Parathyroid adenoma (tissue), 2 donors: ENCODE data around the gene S100A7A.

Experiments
- H2AFZ ChIP-seq: fragments of 300-600 bp; sonication (generic); one replicate; pipeline ENCODE4 v1.7.0; 2017; ENCODE audit warnings: antibody characterized with exemption, mild to moderate bottlenecking
- H3K27ac ChIP-seq: fragments of 300-600 bp; sonication (generic); one replicate; pipeline ENCODE4 v1.7.0; 2017
- H3K27me3 ChIP-seq: fragments of 300-600 bp; sonication (generic); one replicate; pipeline ENCODE4 v1.7.0; 2017; ENCODE audit warnings: low read length; ENCODE audit not compliant: control insufficient read depth, insufficient read depth
- H3K36me3 ChIP-seq: fragments of 300-600 bp; sonication (generic); one replicate; pipeline ENCODE4 v1.7.0; 2017; ENCODE audit warnings: low read length; ENCODE audit not compliant: control insufficient read depth, insufficient read depth
- H3K4me1 ChIP-seq: fragments of 300-600 bp; sonication (generic); one replicate; pipeline ENCODE4 v1.7.0; 2017; ENCODE audit warnings: control low read depth
- H3K4me2 ChIP-seq: fragments of 300-600 bp; sonication (generic); one replicate; pipeline ENCODE4 v1.7.0; 2017; ENCODE audit warnings: low read length
- H3K4me3 ChIP-seq: fragments of 300-600 bp; sonication (generic); one replicate; pipeline ENCODE4 v1.7.0; 2017; ENCODE audit warnings: low read depth, low read length
- H3K79me2 ChIP-seq: fragments of 300-600 bp; sonication (generic); one replicate; pipeline ENCODE4 v1.7.0; 2017; ENCODE audit warnings: control low read depth
- H3K9ac ChIP-seq: fragments of 300-600 bp; sonication (generic); one replicate; pipeline ENCODE4 v1.7.0; 2017; ENCODE audit warnings: mild to moderate bottlenecking
- H3K9me3 ChIP-seq: fragments of 300-600 bp; sonication (generic); one replicate; pipeline ENCODE4 v1.7.0; 2017; ENCODE audit warnings: low read length; ENCODE audit not compliant: control insufficient read depth
- TF ChIP-seq, protein P1 (sequence below): fragments of 300-600 bp; sonication (generic); IDR thresholded peaks from one replicate; pipeline ENCODE4 v1.7.0; 2017; ENCODE audit warnings: antibody characterized with exemption, mild to moderate bottlenecking
- donor health status: primary hyperparathyroidism.

S100A7A gene

GRCh38 chr1:153372571-153372970 is 43.7 kb upstream of the S100A7A start:
- no peak overlapping the region for H2AFZ ChIP-seq
- H3K9me3 ChIP-seq, result no peaks in the 10 kb centered on the region
- no peaks in the 10 kb centered on the region for H3K36me3 ChIP-seq
- no peak overlapping the region for H3K4me3 ChIP-seq
- no peak overlapping the region for H3K27ac ChIP-seq
- TF ChIP-seq, protein P1, sequence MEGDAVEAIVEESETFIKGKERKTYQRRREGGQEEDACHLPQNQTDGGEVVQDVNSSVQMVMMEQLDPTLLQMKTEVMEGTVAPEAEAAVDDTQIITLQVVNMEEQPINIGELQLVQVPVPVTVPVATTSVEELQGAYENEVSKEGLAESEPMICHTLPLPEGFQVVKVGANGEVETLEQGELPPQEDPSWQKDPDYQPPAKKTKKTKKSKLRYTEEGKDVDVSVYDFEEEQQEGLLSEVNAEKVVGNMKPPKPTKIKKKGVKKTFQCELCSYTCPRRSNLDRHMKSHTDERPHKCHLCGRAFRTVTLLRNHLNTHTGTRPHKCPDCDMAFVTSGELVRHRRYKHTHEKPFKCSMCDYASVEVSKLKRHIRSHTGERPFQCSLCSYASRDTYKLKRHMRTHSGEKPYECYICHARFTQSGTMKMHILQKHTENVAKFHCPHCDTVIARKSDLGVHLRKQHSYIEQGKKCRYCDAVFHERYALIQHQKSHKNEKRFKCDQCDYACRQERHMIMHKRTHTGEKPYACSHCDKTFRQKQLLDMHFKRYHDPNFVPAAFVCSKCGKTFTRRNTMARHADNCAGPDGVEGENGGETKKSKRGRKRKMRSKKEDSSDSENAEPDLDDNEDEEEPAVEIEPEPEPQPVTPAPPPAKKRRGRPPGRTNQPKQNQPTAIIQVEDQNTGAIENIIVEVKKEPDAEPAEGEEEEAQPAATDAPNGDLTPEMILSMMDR, result no peak
- no peak overlapping the region for H3K9ac ChIP-seq
- H3K27me3 ChIP-seq, result no peaks in the 10 kb centered on the region
- H3K4me1 ChIP-seq, result no peaks in the 10 kb centered on the region
- no peak overlapping the region for H3K4me2 ChIP-seq
- no peaks in the 10 kb centered on the region for H3K79me2 ChIP-seq

DNA sequence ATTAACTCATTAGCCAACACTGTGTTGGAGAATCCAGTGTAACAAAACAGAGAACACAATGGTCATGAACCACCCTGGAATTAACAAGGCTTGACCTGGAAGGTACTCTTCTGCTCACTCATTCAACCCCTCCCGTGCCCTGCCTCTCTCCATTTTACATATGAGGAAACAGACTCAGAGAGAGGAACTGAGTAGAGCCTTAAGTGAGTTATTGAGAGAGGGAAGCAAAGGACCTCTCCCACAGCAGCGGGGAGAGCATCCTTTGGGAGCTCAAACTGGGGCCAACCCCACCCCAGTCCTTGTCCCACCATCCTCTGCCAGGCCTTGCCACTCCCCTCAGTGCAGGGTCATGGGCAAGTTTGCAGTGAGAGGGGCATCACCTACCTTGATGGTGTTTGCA is 42.2 kb upstream of the S100A7A start:
- H3K9me3 ChIP-seq, result no peaks in the 10 kb centered on the region
- H3K79me2 ChIP-seq, result no peaks in the 10 kb centered on the region
- H3K9ac ChIP-seq, result no peak overlapping the region
- H3K4me3 ChIP-seq, result no peak overlapping the region
- no peaks in the 10 kb centered on the region for H3K4me1 ChIP-seq
- no peak overlapping the region for H3K27ac ChIP-seq
- no peaks in the 10 kb centered on the region for H3K27me3 ChIP-seq
- H2AFZ ChIP-seq, result no peak overlapping the region
- TF ChIP-seq, protein P1, result no peak
- no peak overlapping the region for H3K4me2 ChIP-seq
- no peaks in the 10 kb centered on the region for H3K36me3 ChIP-seq

GRCh38 chr1:153375511-153375910 is 40.8 kb upstream of the S100A7A start, which contains the start of gene S100A12:
TSS of gene S100A12 (minus strand) at chr1:153375621. CDS start at chr1:153374592, 1,029 bp downstream.
- no peaks in the 10 kb centered on the region for H3K4me1 ChIP-seq
- H3K27me3 ChIP-seq, result no peaks in the 10 kb centered on the region
- H3K36me3 ChIP-seq, result no peaks in the 10 kb centered on the region
- H3K79me2 ChIP-seq, result no peaks in the 10 kb centered on the region
- no peak within 1 kb of the TSS for H3K4me3 ChIP-seq
- H3K27ac ChIP-seq, result no peak within 1 kb of the TSS
- H3K4me2 ChIP-seq, result no peak within 1 kb of the TSS
- no peak within 1 kb of the TSS for H3K9ac ChIP-seq
- TF ChIP-seq, protein P1, result no peak
- H2AFZ ChIP-seq, result no peak within 1 kb of the TSS
- H3K9me3 ChIP-seq, result no peaks in the 10 kb centered on the region

GRCh38 chr1:153379591-153379990 is 36.7 kb upstream of the S100A7A start:
- Histone ChIP-seq H3K9ac (no peak overlapping the region), H3K9me3 (no peaks in the 10 kb centered on the region), H3K27me3 (no peaks in the 10 kb centered on the region), H3K4me1 (no peaks in the 10 kb centered on the region), H3K79me2 (no peaks in the 10 kb centered on the region), H3K4me2 (no peak overlapping the region), H2AFZ (no peak overlapping the region), H3K27ac (no peak overlapping the region), H3K4me3 (no peak overlapping the region), H3K36me3 (no peaks in the 10 kb centered on the region)
- TF ChIP-seq, protein P1, result no peak

GRCh38 chr1:153380711-153381110 is 35.6 kb upstream of the S100A7A start:
- Histone ChIP-seq H3K4me1 (no peaks in the 10 kb centered on the region), H3K36me3 (no peaks in the 10 kb centered on the region), H3K4me2 (no peak overlapping the region), H3K79me2 (no peaks in the 10 kb centered on the region), H3K9ac (no peak overlapping the region), H3K27me3 (no peaks in the 10 kb centered on the region), H3K27ac (no peak overlapping the region), H2AFZ (no peak overlapping the region), H3K9me3 (no peaks in the 10 kb centered on the region), H3K4me3 (no peak overlapping the region)
- TF ChIP-seq, protein P1, result no peak
